Activated T-cell treated with anti-CD3 and anti-CD28 coated beads, Interleukin-2, amount 50 U/mL, for 4 hours (primary cell): ENCODE measurements around the gene OSBPL7. TPM values are rescaled to one million over a fixed set of nuclear protein-coding genes. Genes with fewer than 3 reads are reported as not detected.

Experiments
- ATAC-seq, 2 donors: fragments of 200-7000 bp; cut with Tn5 transposase; one replicate each; pipeline ENCODE4 v1.10.0; 2021
- DNase-seq: peaks from one replicate; pipeline ENCODE4 v3.0.0-alpha.2; 2020
- H3K27me3 Mint-ChIP-seq: one replicate; pipeline ENCODE4 v1.8.0; 2021; ENCODE audit warnings: low read depth, mixed read lengths
- H3K36me3 Mint-ChIP-seq: one replicate; pipeline ENCODE4 v1.8.0; 2022; ENCODE audit warnings: mixed read lengths; ENCODE audit not compliant: insufficient read depth
- H3K4me1 Mint-ChIP-seq: one replicate; pipeline ENCODE4 v1.8.0; 2021; ENCODE audit warnings: low read depth, mixed read lengths
- H3K4me3 Mint-ChIP-seq: one replicate; pipeline ENCODE4 v1.8.0; 2021; ENCODE audit warnings: mild to moderate bottlenecking, moderate library complexity, mixed read lengths
- H3K9me3 Mint-ChIP-seq: one replicate; pipeline ENCODE4 v1.8.0; 2021; ENCODE audit warnings: mixed read lengths
- total RNA-seq, 3 donors: library from RNA; stranded (reverse); gene quantifications; one replicate each; pipeline ENCODE4 v1.2.1, GENCODE V29; 2021

The OSBPL7 gene, protein sequence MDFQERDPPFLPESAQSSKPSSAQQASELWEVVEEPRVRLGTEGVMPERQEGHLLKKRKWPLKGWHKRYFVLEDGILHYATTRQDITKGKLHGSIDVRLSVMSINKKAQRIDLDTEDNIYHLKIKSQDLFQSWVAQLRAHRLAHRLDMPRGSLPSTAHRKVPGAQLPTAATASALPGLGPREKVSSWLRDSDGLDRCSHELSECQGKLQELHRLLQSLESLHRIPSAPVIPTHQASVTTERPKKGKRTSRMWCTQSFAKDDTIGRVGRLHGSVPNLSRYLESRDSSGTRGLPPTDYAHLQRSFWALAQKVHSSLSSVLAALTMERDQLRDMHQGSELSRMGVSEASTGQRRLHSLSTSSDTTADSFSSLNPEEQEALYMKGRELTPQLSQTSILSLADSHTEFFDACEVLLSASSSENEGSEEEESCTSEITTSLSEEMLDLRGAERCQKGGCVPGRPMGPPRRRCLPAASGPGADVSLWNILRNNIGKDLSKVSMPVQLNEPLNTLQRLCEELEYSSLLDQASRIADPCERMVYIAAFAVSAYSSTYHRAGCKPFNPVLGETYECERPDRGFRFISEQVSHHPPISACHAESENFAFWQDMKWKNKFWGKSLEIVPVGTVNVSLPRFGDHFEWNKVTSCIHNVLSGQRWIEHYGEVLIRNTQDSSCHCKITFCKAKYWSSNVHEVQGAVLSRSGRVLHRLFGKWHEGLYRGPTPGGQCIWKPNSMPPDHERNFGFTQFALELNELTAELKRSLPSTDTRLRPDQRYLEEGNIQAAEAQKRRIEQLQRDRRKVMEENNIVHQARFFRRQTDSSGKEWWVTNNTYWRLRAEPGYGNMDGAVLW
- 1 to 10 TPM; 8.1 to 9.3 (median 9.0) TPM for total RNA-seq

DNA sequence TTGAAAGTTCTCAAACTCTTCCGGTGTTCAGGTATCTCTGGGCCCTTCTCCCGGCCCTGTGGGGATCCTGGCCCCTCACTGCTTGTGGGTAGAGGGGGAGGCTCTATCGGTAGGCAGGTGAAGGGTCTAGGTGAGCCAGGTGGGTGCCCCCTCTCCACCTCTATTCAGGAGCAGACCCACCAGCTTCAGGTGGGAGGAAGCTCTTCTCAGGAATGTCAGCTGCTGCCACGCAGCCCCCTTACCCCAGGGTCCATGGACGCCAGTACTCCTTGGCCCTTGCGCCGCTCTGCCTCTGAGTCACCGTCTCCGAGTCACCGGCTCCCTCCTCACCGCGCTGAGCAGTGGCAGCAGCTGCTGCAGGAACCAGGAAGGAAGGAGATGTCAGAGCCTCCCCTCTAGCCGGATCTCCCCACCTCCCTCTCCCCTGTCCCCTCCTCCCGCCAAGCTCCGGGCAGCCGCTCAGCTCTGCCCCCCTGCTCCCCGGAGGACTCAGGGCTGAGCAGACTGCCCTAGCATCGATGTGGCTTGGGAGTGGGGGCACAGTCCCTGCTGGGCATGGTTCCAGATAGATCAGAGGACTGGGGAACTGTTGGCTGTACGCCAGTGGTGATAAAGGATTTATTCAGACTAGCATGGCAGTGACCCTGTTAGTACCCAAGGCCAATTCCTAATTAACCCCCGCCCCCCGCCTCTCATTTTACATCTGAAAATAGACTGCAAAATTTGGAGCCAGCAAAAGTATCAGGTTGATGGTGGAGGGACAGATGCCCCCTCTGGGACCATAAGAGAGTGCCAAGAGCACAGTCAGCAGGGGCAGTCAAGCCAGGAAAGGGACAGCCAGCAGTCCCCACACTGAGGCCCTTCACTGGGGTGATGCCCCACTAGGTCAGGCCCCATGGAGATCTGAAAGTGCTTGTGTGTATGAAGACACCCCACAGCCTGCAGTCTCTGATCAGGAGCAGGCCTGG, at the start of gene OSBPL7:
TSS of gene OSBPL7 (minus strand) at position 371 of the 968 bp plus-strand sequence. CDS start 1,516 bp downstream, outside the sequence.
- no peaks in the 10 kb centered on the region for H3K27me3 Mint-ChIP-seq
- peak; percentile 98 to 99 for ATAC-seq
- peak within 1 kb of the TSS; percentile 90 for H3K4me3 Mint-ChIP-seq
- peak; percentile 73 for DNase-seq
- H3K4me1 Mint-ChIP-seq = peaks cover 20% of the 10 kb centered on the region
- H3K9me3 Mint-ChIP-seq = no peaks in the 10 kb centered on the region
- H3K36me3 Mint-ChIP-seq = peaks cover 28% of the 10 kb centered on the region

DNA sequence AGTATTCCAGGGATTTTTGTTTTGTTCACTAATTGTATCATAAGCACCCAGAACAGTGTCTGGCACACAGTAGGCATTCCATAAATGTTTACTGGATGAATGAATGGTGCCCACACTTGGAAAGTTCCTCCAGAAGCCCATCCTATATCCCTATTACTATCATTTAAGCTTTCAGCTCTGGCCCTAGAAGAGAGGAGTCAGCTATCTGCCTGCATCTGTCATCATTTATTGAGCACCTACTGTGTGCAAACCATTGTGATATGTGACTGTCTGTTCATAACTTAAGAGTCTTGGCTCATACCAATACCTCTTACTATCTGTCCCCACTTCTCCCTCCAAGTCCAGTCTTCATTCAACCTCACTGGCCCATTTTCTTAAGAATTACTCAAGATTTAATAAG, 49.5 kb upstream of the OSBPL7 start:
- DNase-seq (no peak), ATAC-seq (no peak)
- Mint-ChIP-seq H3K4me3 (no peak overlapping the region), H3K9me3 (no peaks in the 10 kb centered on the region), H3K36me3 (no peaks in the 10 kb centered on the region), H3K4me1 (no peaks in the 10 kb centered on the region), H3K27me3 (peaks cover 53% of the 10 kb centered on the region)

DNA sequence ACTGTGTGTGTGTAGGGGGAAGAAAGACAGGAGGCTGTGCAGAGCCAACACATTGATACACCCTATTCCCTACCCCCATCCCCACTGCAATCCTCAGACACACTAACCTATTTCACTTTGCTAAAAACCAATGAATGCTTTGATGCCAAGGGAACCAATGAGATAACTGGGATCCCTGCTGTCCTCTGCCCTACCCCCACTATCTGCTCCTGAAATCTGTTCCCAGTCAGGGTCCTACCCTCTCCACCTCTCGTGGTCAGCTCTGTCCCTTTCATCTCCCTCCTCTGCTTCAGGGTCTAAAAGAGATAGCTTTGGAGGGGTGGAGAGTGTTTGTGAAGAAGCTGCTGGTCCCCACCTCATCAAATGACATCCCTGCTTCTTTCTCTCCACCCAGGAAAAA, 48.5 kb upstream of the OSBPL7 start:
- ATAC-seq = no peak
- Mint-ChIP-seq H3K36me3 (no peaks in the 10 kb centered on the region), H3K27me3 (peaks cover 48% of the 10 kb centered on the region), H3K4me1 (peaks cover 3% of the 10 kb centered on the region), H3K4me3 (no peak overlapping the region), H3K9me3 (no peaks in the 10 kb centered on the region)
- no peak for DNase-seq

DNA sequence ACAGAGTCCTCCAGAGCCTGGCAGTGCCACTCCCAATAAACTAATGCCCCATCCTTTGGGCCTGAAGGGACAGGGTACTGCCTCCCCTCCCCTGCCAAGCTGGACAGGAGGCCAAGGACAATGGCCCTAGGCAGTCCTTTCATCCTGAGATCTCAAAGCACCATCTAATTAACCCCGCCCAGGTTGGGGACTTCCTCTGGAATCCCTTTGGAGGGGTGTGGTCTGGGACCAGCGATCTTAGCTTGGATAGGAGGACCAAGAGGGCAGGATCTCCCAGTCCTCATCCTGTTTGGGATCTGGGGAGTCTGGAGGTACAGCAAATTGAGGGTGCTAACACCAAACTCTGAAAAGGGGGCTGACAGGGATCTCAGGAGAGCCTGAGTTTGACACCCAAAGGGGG, 47.5 kb upstream of the OSBPL7 start:
- H3K36me3 Mint-ChIP-seq = no peaks in the 10 kb centered on the region
- peaks cover 8% of the 10 kb centered on the region for H3K4me1 Mint-ChIP-seq
- no peak overlapping the region for H3K4me3 Mint-ChIP-seq
- no peaks in the 10 kb centered on the region for H3K9me3 Mint-ChIP-seq
- peaks cover 43% of the 10 kb centered on the region for H3K27me3 Mint-ChIP-seq
- no peak for ATAC-seq
- no peak for DNase-seq

DNA sequence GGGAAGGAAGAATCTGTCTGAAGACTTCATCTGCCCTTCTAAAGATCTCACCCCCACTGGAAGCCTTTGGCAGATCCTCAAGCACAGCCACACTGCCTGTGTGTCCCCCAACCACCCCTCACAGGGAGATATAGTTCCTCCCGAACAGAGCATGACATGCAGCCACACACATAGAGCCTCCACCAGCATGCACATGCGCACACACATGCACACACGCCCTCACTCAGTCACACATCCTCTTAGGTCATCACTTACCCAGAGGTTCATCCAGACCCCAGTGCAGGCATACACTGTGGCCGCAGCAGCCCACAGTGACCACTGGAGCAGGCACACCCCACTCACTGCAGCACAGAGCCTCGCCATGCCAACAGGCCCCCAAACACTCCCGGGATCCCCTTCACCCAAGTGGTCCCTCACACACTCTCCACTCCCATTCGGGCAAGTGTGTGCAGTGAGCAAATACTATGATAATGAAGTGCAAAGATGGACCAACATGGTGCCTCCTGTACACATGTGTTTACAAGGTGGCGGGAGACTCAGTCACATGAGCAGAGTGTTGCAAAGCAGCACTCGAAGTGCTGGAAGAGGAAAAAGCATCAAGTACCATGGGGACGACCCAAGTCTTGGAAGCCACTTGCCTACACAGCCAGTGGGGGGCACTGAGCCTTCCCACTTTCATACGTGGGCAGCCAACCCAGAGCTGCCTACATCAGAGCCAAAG, 46.4 kb upstream of the OSBPL7 start:
- Mint-ChIP-seq H3K9me3 (no peaks in the 10 kb centered on the region), H3K27me3 (peaks cover 37% of the 10 kb centered on the region)
- no peak for DNase-seq

DNA sequence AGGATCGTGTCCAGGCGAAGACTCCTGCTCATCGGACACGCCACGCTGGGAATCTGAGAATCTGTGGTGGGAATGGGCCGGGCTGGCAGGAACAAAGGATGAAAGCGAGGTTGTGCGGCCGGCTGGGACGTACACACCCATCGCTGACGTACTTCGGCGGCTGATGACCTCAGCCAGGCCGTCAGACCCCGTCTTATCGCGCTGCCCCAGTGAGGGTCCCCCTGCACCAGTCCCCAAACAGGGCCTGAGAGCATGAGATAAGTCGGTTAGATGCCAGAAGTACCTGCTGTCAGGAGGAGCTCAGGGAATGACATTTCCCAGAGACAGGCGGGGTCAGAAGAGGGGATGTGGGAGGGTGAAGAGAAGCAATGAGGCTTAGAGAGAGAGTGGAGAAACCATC, 45.3 kb upstream of the OSBPL7 start:
- Mint-ChIP-seq H3K36me3 (no peaks in the 10 kb centered on the region), H3K27me3 (peaks cover 29% of the 10 kb centered on the region), H3K9me3 (no peaks in the 10 kb centered on the region), H3K4me1 (peaks cover 11% of the 10 kb centered on the region), H3K4me3 (no peak overlapping the region)
- DNase-seq (no peak), ATAC-seq (no peak)

More for the DNA sequence above, 46.4 kb upstream of the OSBPL7 start:
- Mint-ChIP-seq H3K4me3 (no peak overlapping the region), H3K36me3 (no peaks in the 10 kb centered on the region), H3K4me1 (peaks cover 11% of the 10 kb centered on the region)
- ATAC-seq = no peak

DNA sequence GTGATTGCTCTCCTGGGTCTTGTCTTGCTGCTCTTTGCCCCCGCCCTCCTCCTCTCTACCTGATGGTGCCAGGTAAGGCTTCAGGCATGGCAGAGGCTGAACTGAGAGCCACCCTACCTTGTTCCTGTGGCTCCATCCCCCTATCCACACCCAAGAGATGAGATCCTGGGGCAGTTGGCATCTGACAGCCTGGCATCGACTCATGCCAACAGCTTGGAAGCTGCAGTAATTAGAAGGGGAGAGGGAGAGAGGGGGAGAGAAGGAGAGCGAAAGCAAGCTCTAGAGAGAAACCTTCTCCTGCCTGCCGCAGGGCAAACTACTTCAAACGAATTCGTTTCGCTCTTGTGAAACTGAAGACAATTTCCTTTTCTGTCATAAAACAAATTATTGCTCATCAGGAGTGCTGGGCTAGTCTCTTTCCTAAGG, 43.2 kb upstream of the OSBPL7 start:
- no peaks in the 10 kb centered on the region for H3K36me3 Mint-ChIP-seq
- no peak overlapping the region for H3K4me3 Mint-ChIP-seq
- DNase-seq = no peak
- peaks cover 11% of the 10 kb centered on the region for H3K4me1 Mint-ChIP-seq
- no peaks in the 10 kb centered on the region for H3K9me3 Mint-ChIP-seq
- H3K27me3 Mint-ChIP-seq = peaks cover 13% of the 10 kb centered on the region
- peak; percentile 73 to 86 for ATAC-seq

DNA sequence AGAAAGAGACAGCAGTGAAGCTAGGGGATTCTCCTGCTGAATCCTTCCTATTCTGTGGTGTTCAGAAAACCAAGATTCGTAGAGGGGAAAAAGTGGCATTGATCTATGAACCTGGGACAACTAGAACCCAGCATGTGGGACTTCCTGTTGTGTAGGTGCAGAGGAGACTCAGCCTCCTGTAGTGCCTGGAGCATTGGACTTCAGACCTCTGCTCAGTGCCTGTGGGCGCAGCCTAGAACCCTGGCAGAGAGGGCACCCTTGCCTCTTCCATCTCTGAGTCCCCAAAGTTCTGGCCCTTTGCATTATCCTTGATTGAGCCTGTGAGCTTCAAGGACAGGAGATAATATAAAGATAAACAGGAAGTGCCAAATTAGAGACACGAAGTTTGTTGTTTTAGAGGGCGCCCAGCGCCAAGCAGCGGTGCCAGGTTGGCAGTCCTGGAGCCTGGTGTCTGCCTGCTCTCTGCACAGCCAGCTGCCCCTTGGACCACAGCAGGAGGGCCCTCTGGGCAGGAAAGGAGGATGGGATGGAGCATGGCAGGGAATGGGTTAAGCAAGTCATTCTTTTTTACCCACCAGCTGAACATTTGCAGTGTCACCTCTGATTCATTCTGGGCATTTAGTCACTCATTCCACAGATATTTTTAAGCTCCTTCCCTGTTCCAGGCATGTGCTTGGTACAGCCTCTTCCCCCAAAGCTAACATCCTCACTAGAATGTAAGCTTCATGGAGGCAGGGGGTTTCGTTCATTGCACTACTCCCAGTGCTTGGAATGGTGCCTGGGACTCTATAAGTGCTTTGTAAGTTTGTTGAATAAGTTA, 41.2 kb upstream of the OSBPL7 start:
- Mint-ChIP-seq H3K4me3 (no peak overlapping the region), H3K36me3 (no peaks in the 10 kb centered on the region), H3K4me1 (peaks cover 11% of the 10 kb centered on the region), H3K27me3 (peaks cover 14% of the 10 kb centered on the region), H3K9me3 (no peaks in the 10 kb centered on the region)
- no peak for ATAC-seq
- DNase-seq = no peak

DNA sequence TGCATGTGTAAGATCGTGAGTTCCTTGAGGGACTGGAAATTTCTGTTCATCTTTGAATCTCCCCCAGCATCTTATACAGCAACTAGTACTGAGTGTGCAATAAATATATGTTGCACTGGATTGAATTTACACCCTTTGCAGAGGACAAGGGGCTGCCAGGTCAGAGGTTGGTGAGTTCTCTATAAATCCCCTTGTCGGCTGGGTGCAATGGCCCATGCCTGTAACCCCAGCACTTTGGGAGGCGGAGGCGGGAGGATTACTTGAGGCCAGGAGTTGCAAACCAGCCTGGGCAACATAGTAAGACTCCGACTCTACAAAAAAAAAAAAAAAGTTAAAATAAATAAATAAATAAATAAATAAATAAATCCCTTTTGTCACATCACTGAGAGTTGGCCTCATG, 38.8 kb upstream of the OSBPL7 start:
- Mint-ChIP-seq H3K36me3 (no peaks in the 10 kb centered on the region), H3K4me1 (peaks cover 11% of the 10 kb centered on the region), H3K4me3 (no peak overlapping the region), H3K27me3 (peaks cover 19% of the 10 kb centered on the region), H3K9me3 (no peaks in the 10 kb centered on the region)
- no peak for DNase-seq
- no peak for ATAC-seq

DNA sequence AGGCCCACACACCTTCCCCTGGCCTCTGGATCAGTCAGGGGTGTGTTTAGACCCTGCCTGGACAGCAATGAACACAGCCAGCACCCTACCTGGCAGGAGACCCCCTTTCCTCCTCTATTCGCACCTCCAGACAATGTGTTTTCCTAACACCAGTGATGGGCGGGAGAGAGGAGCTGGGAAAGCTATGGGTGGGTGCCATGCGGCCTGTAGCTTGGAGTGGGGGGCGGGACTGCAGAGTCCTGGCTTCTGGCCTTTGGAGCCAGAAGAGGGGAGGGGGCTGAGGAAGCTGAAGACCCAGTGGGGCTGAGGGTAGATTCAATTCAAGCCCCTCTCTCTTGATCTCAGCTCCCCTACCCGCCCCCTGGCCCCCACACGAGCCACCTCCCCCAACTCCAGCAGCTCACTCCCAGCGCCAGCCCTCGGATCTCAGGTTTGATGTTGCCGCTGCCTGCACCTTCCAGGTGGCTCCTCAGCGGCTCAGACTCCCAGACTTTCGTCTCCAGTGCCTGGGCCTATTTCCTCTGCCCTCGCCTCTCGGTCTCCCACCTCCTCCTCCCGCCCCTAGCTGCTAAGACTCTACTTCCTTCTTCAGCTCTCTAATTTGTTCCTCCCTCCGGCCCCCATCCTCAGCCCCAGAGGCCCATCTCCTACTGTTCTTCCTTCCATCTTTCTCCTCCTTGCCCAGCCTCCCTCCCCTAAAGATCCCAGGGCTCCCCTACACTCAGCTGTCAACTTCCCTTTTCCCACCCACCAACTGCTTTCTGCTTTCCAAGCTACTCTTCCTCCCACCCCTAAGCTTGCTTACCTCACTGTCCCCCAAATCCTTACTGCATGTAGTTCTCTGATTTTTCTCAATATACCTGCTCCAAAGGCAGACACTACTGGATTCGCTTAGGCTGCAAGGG, 36.2 kb upstream of the OSBPL7 start:
- no peak overlapping the region for H3K4me3 Mint-ChIP-seq
- H3K36me3 Mint-ChIP-seq = no peaks in the 10 kb centered on the region
- H3K4me1 Mint-ChIP-seq = no peaks in the 10 kb centered on the region
- peaks cover 45% of the 10 kb centered on the region for H3K27me3 Mint-ChIP-seq
- DNase-seq = no peak
- no peak for ATAC-seq
- no peaks in the 10 kb centered on the region for H3K9me3 Mint-ChIP-seq

DNA sequence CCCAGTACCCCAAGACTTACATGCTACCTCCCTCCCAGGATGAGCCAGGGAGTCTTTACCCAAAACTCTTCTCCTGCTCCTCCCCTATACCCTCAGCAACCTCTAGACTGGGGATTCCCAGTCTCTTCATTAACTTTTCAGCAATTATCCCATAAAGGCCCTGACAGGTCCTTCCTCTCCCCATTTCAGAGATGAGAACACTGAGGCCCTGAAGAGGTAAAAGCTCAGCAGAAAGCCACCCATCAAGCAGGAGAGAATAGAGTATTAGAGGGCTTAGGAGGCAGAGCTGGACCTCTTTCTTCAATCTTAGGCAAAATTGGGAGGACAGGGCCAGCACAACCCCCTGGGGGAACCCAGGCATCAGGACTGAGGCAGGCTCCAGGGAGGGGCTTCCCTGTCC, 35.2 kb upstream of the OSBPL7 start:
- H3K4me3 Mint-ChIP-seq = no peak overlapping the region
- peaks cover 54% of the 10 kb centered on the region for H3K27me3 Mint-ChIP-seq
- DNase-seq (no peak), ATAC-seq (no peak)
- no peaks in the 10 kb centered on the region for H3K9me3 Mint-ChIP-seq
- peaks cover 7% of the 10 kb centered on the region for H3K4me1 Mint-ChIP-seq
- H3K36me3 Mint-ChIP-seq = no peaks in the 10 kb centered on the region

DNA sequence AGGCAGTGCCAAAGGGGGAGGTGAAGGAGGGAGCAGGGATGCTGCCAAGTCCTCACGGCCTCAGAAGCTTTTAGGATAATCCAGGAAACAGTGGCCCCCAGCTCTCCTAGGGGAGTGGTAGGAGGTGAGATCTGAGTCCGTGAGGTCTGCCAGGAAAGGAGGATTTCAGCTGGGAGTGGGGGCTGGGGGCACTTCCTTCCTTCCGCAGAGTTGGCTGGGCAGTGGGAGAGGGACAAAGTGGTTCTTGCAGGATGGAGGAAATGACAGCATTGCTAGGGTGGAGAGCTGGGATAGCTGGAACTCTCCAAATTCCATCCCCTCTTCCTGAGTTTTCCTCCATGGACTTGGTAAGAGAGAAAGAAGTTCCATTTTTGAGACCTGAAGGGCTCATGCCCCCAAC, 34.1 kb upstream of the OSBPL7 start:
- peaks cover 11% of the 10 kb centered on the region for H3K4me1 Mint-ChIP-seq
- H3K9me3 Mint-ChIP-seq = no peaks in the 10 kb centered on the region
- H3K27me3 Mint-ChIP-seq = peaks cover 57% of the 10 kb centered on the region
- no peaks in the 10 kb centered on the region for H3K36me3 Mint-ChIP-seq
- ATAC-seq (no peak), DNase-seq (no peak)
- H3K4me3 Mint-ChIP-seq = no peak overlapping the region
